HG03575 (cell line): Measurements from ENCODE around the gene MZT1.
"Not testable (repeated sequence)": the region's sequence is repeated elsewhere in the genome, so short reads cannot be mapped to it uniquely, and the experiment has no call there.

Source experiments
- ATAC-seq: cut with Tn5 transposase; IDR thresholded peaks from one replicate; pipeline ENCODE4 v1.9.1; 2021; ENCODE audit not compliant: unreplicated experiment, insufficient number of reproducible peaks, low FRiP score; ENCODE audit errors: extremely low read depth

MZT1 gene, protein sequence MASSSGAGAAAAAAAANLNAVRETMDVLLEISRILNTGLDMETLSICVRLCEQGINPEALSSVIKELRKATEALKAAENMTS

DNA sequence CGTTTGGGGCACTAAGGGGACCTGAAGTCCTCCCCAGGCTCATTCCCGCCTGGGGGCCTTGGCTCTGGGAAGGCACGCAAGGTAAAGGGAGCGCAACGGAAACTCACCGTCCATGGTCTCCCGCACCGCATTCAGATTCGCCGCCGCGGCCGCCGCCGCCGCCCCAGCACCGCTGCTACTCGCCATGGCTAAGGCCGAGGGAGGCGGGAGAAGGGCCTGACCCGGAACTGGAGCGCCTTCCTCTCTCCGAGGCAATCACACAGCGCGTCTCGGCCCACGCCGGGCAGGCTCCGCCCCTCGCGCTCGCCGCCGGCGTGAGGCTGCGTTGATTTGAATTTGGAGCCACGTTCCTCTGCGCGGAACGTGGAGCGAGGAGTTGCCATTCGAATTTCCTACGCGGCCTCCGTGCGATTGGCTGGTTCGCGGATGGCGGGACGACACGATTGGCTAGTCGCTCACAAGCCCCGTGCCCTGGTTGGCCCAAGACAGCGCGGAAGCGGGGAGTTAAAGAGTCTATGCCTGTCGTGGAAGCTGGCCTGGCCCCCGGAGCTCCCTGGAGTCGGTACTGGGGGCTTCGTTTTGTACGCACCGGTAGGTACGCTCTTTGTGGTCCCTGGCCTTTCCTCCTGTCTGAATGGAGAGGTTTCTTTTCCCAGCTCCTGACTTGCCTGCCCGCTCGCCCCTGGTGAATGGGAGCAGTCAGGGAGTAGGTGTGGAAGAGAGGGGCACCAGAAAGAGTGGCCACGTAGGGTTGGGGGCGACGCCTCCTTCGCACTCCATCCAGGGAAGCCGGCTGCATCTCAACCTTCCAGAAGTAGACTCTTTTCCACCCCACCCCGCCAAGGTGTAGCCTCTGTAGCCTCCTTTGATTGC is at the start of gene MZT1, which contains the start of gene BORA:
Gene MZT1, minus strand, starts transcription at position 213 of the 873 bp plus-strand sequence. Its CDS starts 27 bp downstream, at position 186.
Gene BORA, plus strand, starts transcription at position 507 of the 873 bp plus-strand sequence. CDS start 1,018 bp downstream, outside the sequence.
- peak; percentile 91 for ATAC-seq

DNA sequence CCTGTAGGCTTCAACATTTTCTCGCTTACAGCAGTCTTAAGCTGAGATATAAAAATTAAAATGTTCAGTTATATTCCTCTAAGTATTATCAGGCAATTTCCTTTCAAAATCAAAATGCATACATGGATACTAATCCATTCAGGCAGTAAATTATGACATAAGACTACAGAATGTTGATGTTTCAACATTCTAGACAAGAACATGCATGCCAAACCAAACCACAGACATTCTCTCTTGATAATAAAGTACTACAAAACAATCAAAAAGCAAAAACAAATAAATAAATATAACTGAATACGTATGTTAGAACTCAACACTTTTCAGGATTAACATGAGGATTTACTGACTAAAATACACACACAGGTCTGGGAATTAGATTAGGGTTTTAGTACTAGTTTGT is 46.6 kb upstream of the MZT1 start:
- no peak for ATAC-seq

DNA sequence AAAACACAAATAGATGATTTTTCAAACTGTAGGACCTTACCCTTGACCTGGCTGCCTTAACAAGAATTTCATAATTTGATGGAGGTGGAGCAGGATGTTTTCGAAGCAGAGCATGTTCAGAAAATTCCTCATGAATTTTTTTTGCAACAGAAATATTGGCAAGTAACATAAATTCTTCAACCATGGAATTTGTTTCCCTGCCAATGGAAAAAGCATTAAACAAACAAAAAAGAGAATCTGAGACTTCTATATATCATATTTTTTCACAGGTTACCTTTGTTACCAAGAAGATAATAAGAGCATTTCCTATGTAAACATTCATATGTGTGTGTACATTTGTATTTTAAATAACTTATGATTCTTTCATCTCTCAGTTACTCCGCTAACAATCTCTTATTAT is 36.0 kb upstream of the MZT1 start:
- ATAC-seq: no peak

DNA sequence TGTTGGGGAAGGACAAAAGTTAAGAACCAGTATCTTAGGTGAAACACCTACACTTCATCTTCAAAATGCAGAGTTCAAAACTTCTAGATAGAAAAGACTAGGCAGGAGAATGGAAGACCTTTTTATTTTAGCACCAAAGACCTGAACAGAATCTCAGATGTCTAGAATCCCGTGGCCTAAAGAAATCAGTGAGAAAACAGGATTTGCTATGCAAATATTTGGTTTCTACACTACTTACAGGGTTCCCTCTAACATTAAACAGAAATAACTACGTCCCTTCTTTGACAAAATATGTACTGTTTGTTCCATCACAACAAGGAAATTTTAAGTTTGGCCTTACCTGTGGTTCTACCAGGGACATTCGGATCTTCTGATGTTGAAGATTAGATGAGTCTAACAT is 32.8 kb upstream of the MZT1 start:
- no peak for ATAC-seq

DNA sequence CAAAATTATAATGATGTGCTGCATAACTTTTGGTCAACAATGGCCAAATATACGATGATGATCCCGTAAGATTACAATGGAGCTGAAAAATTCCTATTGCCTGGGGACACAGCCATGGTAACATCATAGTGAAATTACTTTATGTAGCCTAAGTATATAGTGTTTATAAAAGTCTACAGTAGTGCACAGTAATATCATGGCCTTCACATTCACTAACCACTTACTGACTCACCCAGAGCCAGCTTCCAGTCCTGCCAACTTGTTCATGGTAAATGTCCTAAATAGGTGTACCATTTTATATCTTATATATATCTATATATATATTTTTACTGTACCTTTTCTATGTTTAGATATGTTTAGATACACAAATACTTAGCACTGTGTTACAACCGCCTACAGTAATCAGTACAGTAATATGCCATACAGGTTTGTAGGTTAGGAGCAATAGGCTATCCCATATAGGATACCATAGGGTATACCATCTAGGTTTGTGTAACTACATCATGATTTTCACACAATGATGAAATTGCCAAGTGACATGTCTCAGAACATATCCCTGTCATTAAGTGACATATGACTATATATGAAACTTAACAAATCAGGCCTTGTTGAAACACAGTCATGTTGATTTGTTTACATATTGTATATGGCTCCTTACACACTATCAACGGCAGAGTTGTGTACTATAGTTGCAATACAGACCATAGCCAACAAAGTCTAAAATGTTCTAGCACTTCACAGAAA is 30.5 kb upstream of the MZT1 start:
- ATAC-seq: no peak

DNA sequence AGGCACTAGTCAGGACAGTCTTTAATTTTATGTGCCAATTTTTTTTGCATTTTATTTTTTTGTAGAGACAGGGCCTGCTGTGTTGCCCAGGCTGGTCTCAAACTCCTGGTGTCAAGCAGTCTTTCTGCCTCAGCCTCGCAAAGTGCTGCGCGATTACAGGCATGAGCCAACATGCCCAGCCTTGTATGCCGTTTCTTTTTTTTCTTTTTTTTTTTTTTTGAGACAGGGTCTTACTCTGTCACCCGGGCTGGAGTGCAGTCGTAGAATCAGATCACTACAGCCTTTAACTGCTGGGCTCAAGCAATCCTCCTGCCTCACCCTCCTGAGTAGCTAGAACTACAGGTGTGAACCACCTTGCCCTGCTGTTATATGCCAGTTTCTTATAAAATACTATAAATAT is 26.7 kb upstream of the MZT1 start:
- ATAC-seq: no peak

DNA sequence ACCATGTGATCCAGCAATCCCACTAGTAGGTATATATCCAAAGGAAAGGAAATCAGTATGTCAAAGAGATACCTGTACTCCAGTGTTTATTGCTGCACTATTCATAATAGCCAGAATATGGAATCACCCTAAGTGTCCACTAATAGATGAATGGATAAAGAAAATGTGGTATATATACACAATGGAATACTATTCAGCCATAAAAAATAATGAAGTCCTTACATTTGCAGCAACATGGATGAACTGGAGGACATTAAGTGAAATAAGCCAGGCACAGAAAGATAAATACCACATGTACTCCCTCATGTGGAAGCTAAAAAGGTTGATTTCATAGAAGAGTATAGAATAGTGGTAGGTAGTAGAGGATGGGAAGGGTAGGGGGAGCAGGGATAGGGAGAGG is 23.8 kb upstream of the MZT1 start:
- ATAC-seq: no peak

DNA sequence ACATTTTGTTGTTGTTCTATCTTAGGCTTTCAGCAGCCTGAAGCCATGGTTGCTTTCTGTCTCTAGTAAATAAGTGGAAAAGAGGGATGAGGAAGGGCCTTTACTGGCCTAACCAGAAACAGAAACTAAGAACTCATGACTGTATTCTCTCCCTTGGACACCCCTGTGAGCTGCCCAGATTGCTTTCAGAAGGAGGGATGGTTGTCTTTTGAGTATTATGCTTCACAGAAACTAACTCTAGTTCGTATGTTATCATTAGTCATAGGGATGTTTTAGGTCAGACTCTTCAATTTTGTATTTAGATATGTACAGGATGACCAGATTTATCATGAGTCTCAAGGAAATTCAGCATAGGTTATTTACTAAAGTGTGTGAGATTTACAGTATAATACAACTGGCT is 17.8 kb upstream of the MZT1 start:
- no peak for ATAC-seq

DNA sequence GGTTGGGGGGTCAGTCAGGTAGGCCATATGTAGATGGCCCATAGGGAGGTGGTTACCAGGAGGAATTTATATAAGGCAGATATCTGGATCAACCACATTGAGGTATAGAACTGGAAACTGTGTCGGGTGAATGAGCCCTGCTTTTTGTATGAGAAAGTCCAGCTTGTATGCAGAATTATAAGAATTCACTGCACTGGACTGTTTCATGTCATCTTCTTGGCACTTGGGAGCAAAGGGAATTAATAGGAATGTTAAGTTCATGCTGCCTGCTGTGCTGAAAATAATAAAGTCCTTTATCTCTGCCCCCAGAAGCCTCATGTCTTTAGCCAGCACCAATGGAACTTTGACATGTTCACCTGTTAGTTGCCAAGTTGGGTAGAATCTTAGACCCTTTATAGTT is 12.6 kb upstream of the MZT1 start:
- ATAC-seq: no peak

DNA sequence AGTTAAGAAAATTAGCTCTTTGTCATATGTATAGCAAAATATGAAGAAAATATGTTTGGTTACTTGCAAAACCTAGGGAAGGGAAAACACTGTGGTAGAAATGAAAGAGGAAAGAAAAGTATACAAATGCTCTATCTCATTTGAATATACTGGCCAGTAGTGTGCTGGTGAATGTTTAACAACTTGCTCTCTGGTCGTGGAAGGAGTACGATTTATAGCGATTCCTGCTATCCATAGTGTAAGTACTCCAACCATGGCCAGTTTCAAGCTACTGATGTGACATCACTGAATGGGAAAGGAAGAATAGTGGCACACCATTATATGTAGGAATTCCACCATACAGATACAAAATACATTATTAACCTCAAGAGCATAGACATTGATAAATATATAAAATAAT is 9.6 kb upstream of the MZT1 start:
- no peak for ATAC-seq

DNA sequence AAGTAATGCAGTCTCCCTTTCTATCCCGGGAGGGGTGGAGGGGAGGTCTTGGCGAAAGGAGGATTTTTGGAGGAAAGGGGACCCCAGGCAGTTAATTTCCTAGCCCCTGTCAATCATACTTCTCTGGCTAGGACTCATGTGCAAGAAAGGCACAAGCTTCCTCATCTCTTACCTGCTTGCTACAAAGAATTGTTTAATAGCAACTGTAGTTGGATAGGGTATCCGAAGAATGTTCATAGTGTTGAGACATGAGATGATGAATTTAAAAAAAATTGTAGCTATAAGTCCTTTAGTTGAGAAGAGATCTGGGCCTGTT is 819 bp upstream of the MZT1 start:
- ATAC-seq: no peak

DNA sequence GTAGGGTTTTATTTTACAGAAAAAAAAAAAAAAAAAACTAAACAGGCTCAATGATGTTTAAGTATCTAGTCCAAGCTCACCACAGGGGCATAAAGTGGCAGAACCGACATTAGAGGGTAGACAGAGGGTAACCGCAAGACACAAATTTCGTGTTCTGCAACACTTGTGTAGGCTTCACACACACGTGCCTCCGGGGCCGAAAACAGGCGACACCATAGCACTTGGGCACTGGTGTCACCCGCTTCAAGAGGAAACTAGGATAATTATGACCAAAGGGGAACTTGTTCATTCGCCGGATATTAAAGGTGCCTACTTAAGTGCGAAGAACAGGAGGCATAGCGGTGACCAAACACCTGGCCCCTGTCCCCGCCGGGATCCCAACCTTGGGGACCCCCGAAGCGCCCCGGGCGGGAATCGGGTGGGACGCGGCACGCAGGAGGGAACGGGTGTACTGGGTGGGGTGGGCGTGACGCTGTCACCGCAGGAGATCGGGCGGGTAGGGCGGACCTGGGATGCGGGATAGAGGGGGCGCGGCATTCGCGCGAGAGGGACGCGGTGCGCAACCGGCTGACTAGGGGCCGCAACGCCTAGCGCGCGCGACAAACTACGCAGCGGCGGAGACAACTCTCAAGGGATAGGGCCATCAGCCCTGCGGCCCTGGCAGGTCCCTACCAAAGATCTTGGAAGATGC is 558 bp downstream of the MZT1 start:
- peak; percentile 5 for ATAC-seq

DNA sequence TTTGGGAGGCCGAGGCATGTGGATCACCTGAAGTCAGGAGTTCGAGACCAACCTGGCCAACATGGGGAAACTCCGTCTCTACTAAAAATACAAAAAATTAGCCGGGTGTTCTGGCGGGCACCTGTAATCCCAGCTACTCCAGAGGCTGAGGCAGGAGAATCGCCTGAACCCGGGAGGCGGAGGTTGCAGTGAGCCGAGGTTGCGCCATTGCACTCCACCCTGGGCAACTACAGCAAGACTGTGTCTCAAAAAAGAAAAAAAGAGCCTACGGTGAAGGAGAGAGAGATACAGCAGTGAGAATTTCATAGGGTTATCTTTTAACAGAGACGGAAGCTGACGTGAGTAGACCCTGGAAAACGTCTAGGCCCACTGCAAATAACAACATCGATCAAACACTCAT is 1.2 kb downstream of the MZT1 start:
- ATAC-seq: not testable (repeated sequence)

DNA sequence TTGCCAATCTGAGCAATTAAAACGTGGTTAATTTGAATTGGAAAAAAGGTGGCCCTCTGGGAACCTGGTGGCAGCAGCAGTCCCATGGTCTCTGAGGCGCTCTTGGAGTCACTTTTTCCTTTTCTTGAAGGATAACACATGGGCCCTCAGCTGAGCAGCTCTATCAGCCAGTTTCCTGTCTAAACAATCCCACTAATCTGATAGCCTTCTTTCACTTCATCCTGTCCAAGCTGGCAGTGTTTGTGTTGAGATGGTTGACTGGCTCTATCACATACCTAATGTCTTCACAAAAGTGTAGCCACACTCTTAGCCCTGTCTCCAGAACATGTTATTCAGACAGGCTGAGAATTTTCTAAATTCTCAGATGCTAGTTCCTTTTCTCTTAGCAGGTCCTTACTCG is 10.7 kb downstream of the MZT1 start:
- no peak for ATAC-seq

DNA sequence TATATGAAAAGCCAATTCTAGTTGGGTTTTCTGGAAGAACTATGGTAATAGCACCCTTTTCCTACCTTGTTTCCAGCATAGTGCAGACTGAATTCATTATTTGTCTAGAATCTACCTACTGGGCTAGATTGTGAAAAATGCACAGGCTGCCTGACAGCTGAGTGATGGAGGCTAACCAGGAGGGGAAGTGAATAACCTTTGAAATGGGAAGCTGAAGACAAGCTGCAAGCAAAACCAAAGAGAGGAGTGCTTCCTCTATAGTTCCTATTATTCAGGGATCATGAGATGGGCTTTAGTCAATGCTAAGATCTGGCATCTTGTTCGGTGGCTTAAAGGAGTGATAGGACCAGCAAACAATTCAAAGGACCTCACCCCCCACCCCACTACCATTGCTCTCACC is 26.9 kb downstream of the MZT1 start:
- ATAC-seq: no peak

DNA sequence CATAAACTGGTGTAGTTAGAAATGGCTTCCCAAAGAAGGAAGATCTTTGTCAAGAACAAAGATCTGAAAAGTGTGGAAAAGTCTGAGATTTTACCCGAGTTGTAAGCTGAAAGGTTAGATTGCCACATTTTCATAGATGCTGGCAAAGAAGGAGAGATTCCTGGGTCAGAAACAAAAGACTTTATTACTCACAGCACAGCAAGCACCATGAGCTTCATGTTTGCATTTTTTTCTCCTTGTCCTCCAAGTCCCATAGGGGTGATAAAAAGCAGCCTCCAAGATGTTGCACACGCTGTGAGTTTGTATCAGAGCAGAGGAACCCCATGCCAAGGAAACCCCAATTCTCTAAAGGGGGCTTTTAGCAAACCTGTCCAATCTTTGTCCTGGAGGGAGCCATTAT is 29.3 kb downstream of the MZT1 start:
- no peak for ATAC-seq

DNA sequence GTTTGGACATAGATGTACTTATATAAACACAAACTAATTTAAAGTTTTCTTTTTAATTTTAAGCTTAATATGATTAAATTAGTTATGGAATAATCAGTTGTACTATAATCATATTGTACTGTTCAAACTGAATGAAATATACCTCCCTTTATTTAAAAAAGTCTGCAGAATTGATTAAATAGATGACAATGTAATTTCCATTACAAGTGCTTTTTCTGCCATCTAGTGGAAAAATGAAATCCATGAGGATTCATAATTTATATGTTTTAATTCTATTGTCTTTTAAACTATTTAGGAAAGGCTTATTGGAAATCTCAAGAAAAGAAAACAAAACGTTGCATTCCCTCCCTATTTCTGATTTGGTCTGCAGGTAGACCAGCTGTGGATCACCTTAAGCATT is 30.9 kb downstream of the MZT1 start:
- no peak for ATAC-seq

DNA sequence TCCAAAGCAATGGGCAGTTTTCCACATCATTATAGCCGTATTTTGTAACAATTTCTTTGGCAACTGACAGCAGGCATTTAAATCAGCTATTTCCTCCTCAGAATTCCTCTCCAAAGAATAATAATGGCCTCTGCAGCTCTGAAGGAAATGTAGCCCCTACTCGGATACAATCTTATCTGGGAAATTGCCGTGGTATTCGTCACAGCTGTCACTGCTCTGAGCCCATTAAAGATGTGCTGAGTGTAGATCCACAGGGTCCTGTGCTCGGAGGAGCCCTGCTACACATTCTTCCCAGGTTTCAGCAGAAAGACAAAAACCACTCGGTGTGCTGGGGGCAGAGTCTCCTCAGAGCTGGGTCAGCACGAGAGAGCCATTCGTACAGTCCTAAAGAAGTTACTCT is 33.1 kb downstream of the MZT1 start:
- ATAC-seq: no peak

DNA sequence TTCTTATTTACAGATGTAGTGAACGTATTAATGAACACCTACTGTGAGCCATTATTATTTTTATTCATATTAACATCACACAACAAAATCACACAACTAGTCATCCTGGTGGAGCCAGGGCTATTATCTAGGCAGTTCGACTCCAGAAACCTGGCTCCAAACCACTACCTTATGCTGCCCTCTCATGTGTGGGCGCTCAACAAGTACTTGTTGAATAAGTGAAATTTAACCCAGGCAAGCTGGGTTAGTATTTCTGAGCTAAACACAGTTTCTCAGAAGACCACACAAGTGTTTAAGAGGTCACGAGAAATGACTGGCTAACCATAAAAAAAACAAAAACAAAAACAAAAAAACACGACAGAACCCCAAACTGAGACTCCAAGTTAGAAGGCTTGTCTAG is 33.6 kb downstream of the MZT1 start:
- ATAC-seq: no peak
